Measurements from ENCODE around the gene TOMM20.

DNA sequence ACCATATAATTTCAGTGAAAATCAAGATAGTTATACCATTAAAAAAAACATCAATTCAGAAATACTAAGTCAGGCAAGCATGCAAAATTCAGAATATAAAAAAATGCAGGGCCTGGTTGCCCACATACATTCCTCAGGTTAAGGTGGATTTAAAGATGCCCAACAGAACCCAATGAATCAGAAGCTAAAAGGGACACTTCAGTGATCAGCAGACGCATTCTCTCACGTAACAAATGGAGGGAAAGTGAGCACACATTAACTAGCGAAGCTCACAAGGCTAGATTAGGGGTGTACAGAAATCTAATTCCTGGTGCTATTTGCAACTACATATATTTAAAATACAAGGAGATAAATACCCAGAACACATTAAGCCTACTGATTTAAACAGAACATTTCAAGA, 17.5 kb downstream of the TOMM20 start:
- TF ChIP-seq, protein P1, sequence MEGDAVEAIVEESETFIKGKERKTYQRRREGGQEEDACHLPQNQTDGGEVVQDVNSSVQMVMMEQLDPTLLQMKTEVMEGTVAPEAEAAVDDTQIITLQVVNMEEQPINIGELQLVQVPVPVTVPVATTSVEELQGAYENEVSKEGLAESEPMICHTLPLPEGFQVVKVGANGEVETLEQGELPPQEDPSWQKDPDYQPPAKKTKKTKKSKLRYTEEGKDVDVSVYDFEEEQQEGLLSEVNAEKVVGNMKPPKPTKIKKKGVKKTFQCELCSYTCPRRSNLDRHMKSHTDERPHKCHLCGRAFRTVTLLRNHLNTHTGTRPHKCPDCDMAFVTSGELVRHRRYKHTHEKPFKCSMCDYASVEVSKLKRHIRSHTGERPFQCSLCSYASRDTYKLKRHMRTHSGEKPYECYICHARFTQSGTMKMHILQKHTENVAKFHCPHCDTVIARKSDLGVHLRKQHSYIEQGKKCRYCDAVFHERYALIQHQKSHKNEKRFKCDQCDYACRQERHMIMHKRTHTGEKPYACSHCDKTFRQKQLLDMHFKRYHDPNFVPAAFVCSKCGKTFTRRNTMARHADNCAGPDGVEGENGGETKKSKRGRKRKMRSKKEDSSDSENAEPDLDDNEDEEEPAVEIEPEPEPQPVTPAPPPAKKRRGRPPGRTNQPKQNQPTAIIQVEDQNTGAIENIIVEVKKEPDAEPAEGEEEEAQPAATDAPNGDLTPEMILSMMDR (IDR thresholded peaks at IDR 0.05; ENCODE audit: insufficient read depth, low read length, poor library complexity, severe bottlenecking), result no peak
- TF ChIP-seq EZH2phosphoT487 (conservative IDR thresholded peaks at IDR 0.05; ENCODE audit: low read length), result no peak
